Stimulated activated CD8-positive, alpha-beta memory T cell treated with anti-CD3 and anti-CD28 coated beads, Interleukin-15, amount 100 ng/mL, for 24 hours (primary cell): ENCODE measurements around the gene RPH3AL.
"Not testable (repeated sequence)": the region's sequence is repeated elsewhere in the genome, so short reads cannot be mapped to it uniquely, and the experiment has no call there.

ENCODE experiments used
- DNase-seq: peaks from one replicate; pipeline ENCODE4 v3.0.0-alpha.2; 2020; ENCODE audit warnings: low read depth

The RPH3AL gene

DNA sequence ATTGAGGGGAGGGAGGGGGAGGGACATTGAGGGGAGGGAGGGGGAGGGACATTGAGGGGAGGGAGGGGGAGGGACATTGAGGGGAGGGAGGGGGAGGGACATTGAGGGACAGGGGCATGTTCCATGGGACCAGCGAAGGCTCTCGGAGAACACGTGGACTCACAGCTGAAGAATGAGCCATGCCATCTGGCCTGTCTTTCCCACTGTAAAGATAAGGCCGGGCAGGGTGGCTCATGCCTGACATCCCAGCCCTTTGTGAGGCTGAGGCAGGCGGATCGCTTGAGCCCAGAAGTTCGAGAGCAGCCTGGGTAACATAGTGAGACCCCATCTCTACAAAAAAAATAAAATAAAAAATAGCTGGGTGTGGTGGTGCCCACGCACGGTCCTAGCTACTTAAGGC, 32.5 kb downstream of the RPH3AL start:
- DNase-seq = no peak

GRCh38 chr17:319266-319665, 33.3 kb downstream of the RPH3AL start:
- DNase-seq = no peak

GRCh38 chr17:317070-317469, 35.5 kb downstream of the RPH3AL start:
- DNase-seq = not testable (repeated sequence)

- DNase-seq = not testable (repeated sequence)
Observed at GRCh38 chr17:315399-315798, 37.2 kb downstream of the RPH3AL start.

GRCh38 chr17:314614-314944, 38.0 kb downstream of the RPH3AL start:
- not testable (repeated sequence) for DNase-seq

GRCh38 chr17:313911-314613, 38.5 kb downstream of the RPH3AL start:
- no peak for DNase-seq

GRCh38 chr17:313231-313630, 39.4 kb downstream of the RPH3AL start:
- no peak for DNase-seq

- no peak for DNase-seq
Observed at GRCh38 chr17:312476-313148, 40.0 kb downstream of the RPH3AL start.

DNA sequence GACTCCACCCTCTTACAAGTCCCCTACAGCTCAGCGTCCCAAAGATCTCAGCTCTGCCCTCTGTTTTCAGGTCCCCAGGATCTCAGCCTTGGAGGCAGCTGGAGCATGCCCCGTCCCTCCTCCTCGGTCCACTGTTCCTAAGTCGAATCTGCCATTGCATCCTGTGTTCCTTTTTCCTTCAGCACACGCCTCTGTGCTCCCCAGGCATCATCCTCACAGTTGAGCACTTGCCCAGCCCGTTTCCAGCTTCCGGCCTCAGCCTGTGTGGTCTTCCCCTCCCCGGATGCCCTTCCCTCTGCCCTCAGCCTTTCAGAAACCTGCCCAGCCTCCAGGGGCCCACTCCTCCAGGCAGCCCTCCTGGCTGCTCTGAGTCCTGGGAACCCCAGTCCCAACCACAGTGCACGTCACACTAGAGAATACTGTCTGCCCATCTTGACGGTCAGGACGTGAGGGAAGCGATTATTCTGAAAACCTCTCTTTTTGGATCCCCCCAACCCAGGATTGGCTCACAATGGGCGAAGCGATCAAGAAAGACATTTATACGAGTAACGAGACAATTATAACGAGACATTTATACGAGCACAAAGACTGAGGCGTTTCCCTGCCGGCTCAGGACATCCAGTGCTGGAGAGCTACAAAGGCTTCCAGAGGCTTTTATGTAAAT, 41.4 kb downstream of the RPH3AL start:
- DNase-seq = no peak

DNA sequence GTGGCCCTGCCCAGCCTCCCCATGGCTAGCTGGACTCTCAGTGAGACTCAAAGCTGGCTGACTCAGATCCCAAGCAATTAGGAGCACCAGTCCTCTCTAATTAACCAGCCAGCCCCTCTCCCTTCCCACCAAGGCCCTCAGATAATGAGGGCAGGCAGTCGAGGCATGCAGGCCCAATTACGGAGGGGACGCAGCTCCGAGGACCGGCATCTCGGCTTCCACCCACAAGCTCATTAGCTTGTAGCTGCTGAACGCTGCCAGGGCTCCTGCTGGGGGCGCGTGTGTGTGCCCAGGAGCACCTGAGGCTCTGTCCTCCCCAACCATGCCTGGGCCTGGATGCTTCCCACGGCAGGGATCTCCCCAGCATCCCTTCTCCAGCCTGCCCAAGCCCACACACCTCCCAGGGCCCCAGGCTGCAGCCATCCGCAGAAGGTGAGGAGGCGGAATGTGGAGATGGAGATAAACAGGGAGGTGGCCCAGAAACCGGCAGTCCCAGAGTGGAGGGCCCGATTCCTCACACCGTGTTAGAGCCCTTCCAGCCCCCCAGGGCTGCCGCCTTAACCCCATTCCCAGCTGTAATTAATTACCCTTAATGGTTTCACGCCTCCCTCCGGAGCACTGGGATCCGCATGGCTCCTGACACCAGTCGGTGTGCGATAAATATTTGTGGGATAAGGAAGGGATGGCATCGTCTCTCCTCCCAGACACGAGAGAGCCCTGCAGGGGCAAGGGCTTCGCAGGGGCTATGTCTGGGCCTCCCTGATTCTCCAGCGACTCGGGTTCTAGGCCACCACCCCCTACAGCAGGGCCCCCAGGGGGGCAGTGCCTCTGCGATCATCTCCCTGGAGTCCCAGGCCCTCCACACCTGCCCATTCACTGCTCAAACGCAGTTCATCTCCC, 42.2 kb downstream of the RPH3AL start:
- no peak for DNase-seq

DNA sequence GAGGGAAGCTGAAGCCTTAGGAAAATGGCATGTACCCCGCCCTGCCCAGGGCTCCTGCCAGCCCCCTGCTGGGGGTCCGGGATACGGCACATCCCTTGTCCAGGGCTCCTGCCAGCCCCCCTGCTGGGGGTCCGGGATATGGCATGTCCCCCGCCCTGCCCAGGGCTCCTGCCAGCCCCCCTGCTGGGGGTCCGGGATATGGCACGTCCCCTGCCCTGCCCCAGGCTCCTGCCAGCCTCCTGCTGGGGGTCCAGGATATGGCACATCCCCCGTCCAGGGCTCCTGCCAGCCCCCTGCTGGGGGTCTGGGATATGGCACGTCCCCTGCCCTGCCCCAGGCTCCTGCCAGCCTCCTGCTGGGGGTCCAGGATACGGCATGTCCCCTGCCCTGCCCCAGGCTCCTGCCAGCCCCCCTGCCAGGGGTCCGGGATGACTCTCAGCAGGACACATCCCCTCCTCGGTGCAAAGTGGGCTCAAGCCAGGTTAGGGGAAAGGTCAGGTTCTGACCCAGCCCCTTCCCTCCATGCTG, 43.2 kb downstream of the RPH3AL start:
- DNase-seq = no peak

DNA sequence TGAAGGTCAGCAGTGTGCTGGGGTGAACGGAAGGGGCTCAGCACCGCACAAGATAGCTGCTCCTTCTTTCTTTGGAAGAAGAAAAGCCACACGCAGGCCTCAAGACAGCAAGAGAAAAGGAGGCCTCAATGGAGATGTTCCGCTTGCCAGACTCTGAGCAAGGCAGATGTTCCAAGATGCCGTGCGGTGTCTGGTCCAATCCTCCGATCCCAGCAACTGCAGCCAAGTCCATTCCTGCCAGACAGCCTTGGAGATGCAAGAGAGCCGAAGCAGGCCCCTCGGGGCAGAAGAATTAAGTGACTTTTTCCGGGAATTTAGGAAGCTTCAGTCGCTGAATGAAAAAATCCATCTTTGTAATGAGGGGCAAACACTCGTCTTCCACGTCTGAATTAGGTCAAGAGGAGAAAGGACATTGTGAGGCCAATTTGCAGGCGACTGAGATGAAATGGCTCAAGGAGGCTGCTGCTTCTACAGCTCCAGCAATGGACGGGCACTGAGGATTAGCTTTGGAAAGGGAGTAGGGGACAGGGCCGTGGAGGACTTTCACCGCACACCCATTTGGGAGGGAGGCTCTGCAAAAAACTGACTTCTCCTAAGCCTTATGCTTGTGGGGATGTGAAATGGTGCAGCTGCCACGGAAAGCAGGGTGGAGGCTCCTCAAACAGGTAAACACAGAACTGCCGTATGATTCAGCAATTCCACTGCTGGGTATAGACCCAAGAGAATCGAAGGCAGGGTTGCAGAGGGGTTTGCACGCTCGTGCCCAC, 44.7 kb downstream of the RPH3AL start:
- DNase-seq = no peak

- DNase-seq = no peak
Observed at GRCh38 chr17:307295-307691, 45.3 kb downstream of the RPH3AL start.

- no peak for DNase-seq
Observed at GRCh38 chr17:306536-307294, 45.9 kb downstream of the RPH3AL start.

DNA sequence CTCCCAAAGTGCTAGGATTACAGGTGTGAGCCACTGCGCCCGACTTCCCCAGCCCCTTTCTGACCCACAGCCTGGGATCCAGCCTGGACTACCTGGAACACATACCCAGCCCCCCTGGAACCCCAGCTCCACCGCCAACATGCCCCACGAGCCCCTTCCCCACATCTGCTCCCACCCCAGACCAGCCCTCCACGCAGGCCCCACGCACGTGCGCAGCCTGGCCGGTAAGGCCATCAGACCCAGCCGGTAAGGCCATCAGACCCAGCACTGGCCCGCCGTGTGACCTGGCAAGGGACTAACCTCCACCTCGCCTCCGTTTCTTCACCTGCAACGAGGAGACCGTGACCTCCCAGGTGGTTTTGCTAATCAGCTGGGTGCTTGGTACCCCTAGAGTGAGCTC, 46.5 kb downstream of the RPH3AL start:
- no peak for DNase-seq

DNA sequence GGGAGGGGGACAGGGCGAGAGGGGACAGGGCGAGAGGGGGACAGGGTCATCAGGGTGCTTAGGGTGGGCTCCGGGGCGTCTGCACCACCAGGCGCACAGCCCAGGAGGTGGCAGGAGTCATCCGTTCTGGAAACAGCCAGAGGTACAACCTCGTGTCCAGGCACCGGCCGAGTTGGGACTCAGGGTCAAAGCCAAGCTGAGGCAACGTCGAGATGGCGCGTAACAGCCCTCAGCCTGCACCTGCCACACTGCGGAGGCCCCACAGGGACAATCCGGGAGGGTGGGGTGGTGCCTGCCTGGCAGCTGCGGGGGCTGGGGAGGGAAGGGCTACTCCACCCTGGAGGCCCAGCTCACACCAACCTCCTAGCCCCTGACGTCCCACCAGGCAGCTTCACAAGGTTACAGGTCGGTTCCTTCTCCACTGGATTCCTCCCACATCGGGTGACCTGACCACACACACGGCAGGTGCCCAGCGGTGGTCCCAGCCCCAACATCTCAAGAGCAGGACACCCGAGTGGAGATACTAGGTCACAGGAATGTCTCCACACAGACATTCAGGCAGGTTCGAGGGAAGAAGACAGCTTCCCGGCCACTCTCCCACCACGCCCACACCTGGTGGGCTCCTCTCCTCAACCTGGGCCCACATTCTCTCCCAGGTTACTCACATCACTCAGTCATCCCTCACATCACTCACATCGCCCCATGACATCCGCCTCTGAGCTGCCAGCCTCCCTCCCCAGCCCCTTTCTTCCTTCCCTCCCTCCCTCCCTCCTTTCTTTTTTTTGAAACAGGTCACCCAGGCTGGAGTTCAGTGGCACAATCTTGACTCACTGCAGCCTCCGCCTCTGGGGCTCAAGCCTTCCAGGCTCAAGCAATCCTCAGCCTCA, 47.3 kb downstream of the RPH3AL start:
- no peak for DNase-seq

GRCh38 chr17:304461-304860, 48.1 kb downstream of the RPH3AL start:
- DNase-seq = no peak

DNA sequence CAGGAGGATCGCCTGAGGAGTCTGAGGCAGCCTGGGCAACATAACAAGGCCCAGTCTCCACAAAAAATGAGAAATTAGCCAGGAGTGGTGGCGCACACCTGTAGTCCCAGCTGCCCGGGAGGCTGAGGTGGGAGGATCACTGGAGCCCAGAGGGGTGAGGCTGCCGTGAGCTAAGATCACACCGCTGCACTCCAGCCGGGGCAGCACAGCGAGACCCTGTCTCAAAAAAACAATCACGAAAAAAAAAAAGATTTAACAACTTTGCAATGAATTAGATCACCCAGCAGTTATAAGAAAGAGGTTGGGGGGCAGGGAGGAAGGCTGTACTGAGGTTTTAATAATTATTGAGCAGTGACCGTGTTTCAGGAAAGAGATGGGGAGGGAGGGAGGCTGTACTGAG, 49.4 kb downstream of the RPH3AL start:
- no peak for DNase-seq

DNA sequence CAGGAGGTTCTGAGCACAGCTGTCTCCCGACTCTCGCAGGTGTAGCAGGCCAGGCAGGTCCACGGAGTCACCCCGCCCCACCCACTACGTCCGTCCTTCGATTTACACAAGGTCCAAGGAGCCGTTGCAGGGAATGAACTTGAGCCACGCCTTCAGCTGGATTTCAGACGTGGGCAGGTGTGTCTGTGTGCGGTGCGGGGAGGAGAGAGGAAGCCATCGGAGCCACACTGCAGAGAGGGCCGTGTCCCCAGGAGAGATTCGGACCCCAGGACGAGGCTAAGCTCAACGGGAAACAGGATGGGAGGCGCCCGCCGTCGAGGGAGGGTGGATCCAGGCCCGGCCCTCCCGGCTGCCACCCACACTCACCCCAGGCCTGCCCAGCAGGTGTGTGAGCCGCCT, 50.3 kb downstream of the RPH3AL start:
- DNase-seq = no peak
